CD4-positive, alpha-beta T cell treated with Interleukin-10 for 1 hour (primary cell): ENCODE results near the gene SLU7.

Experiments
- DNase-seq: peaks from one replicate; pipeline ENCODE4 v3.0.0-alpha.2; 2020

SLU7 gene

DNA sequence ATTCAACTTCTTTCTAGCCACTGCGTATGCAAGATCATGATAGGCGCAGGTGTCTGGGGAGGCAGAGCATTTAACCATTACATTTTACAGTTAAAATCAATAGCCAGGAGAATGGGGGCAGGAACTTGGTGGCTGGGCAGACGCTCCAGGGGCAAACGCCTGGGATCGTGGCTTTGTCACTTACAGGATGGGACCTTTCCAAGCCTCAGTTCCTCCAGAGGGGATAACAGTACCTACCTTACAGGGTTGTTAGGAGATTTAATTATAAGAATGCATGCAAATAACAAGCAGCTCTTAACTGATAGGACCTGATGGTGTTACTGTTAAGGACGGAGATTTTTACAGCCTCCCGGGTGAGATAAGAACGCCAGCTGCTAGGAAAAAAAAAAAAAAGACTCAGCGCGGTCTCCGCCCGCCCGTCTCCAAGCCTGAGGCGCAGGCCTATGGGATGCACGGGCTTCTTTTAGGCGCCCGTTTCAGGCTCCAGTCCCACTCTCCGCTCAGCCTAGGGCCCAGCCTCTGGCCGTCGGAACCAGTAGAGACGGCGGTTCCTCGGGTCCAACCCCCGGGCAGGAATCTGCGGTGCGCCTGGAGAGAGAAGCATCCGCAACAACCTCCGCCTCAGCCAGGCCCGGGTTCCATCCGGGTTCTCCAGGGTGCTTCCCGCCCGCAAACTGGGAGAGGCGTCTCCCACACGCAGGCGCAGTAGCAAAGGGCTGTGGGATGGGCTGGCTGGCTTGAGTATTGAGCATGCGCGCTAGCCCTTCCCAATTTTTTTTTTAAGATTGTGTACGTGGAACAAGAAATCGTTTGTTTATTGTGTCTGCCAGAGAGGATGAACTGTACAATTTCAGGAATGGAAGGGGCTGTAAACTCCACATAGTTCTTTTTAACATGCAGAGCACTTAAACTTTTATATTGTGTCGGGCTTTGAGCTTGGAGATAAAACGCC, 19.2 kb downstream of the SLU7 start, which contains the start of gene FAM200C:
TSS of gene FAM200C (minus strand) at position 653 of the 952 bp plus-strand sequence. CDS start 4,564 bp downstream, outside the sequence.
- peak; percentile 76 for DNase-seq

DNA sequence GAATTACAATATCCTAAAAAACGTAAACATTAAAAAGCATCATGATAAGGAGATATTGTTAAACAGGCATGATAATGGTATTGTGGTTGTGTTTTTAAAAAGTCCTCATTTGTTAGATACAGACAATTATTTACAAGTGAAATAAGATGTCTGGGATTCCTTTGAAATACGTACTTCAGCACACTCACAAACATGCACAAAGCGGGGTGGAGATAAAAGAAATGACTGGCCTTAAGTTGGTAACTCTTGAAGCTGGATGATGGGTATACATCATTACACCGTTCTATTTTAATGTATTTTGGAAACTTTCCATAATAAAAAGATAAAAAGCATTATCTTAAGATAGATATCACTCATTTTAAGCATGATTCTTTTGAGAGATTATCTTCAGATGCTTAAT, 20.1 kb downstream of the SLU7 start:
- no peak for DNase-seq

DNA sequence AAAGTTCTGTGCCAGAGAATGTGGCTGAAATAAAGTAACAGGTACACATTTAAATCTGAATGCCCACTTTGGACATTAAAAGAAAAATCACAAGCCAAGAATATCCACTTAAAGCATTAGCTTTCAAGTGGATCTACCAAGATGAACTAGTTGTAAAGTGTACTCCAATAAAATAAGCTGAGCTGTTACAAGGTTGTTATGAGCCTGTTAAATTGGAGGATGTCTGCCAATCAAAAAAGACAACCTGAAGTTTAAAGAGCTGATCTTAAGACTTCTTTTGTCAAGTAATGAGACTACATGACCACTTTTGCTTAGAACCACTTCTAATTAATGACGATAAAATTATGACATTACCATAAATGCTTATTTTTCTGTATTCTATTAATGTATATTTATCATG, 21.4 kb downstream of the SLU7 start:
- DNase-seq = no peak

DNA sequence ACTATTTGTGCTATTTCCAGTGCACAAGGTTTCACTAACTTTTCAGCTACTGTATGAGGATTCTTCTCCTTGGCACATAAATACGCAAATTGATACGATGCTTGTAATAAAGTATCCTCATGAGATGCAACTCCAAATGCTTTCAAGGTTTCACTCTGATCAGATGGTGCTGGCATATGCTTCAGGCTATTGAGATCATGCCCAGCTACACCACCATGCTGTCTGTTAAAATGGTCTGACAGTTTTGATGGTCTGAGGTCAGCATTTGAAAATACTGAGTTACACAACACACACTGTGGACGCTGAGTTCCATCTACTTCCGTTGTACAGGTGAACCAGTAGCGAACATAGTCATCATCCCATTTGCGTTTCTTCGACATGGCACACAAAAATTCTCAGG, 23.8 kb downstream of the SLU7 start:
- no peak for DNase-seq

- peak; percentile 23 for DNase-seq
Measured at GRCh38 chr5:160390787-160391696, 27.8 kb downstream of the SLU7 start.

- no peak for DNase-seq
Measured at GRCh38 chr5:160387445-160387844, 31.4 kb downstream of the SLU7 start.

DNA sequence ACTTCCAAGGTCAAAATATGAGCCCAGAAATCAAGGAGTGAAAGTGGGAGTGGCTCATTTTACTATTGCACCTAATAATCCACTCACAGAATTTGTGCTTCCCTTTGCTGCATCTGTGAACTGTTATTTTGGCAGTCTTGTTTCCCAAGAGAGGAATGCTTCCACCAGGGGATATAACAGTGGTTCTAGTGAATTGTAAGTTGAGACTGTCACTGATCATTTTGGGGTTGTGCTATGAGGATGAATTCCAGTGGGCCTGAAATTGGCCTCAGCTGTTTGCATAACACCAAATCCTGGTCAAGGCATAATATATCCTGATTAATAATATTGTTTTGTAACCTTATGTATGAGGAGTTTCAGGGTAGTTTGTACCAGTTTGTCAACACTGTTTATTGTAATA, 33.4 kb downstream of the SLU7 start:
- no peak for DNase-seq

DNA sequence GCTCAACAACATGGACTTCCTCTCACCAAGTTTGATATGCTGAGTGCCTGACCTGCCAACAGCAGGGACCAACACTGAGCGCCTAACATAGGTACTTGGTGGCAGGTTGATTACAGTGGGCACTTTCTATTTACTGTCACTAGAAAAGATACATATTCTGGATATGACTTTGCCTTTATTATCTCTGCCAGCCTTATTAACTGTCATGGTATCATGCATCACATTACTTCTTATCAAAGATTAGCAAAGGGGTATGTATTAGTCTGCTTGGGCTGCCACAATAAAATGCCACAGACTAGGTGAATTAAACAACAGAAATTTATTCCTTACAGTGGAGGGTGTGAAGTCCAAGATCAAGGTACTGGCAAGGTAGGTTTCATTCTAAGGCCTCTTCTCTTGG, 34.2 kb downstream of the SLU7 start:
- DNase-seq = no peak

- no peak for DNase-seq
Measured at GRCh38 chr5:160382346-160382745, 36.5 kb downstream of the SLU7 start.

DNA sequence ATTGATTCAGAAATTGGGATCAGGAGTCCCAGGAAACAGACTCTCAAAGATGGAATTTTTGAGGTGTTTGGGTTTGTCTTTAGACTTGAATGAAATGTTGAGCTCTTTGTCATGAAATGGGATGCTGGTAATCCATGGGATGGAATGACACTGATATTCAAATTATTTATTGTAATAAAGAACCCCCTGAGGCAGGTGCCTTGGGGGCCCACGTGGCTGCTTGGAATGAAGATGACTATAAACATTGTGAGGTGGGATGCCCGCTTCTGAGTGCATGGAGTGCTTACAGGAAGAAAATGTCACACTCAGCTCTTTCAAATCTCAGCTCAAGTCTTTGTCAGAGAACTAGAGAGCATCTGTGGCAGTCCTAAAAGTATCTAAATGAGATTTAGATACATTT, 38.8 kb downstream of the SLU7 start:
- no peak for DNase-seq

DNA sequence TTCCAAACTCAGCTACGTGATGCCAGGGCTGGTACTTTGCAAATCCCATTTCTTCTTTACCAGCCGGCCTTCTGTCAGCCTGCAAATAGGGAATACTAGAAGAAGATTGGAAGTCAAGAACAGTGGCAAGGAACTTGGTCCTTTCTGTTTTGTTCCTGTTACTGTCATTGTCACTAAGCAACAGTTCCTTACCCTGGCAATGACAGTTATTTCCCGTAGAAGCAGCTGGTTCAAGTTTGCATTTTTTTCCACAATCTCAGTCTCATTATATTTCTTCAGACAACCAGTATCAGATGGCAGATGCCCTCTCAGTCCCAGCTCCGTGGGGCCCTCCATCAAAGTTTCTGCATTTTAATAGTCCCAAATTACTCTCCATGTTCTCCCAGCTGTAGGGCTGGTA, 39.4 kb downstream of the SLU7 start:
- no peak for DNase-seq

- DNase-seq = no peak
Measured at GRCh38 chr5:160378330-160378729, 40.6 kb downstream of the SLU7 start.

DNA sequence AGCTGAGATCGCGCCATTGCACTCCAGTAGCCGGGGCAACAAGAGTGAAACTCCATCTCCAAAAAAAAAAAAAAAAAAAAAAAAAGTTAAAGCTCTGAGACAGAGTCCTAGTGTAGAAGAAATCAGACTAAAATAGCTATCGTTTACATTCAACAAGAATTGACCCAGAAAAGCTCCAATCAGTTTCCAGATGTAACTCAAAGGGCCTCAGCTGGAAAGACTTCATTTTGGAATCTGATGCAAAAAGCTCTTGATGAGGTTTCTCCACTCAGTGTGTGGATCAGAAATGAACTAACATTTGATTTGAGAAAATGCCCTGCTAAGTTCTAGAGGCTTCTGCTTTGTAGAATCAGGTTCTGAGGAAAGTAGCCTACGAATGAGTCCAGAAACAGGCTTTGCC, 41.2 kb downstream of the SLU7 start:
- DNase-seq = no peak

DNA sequence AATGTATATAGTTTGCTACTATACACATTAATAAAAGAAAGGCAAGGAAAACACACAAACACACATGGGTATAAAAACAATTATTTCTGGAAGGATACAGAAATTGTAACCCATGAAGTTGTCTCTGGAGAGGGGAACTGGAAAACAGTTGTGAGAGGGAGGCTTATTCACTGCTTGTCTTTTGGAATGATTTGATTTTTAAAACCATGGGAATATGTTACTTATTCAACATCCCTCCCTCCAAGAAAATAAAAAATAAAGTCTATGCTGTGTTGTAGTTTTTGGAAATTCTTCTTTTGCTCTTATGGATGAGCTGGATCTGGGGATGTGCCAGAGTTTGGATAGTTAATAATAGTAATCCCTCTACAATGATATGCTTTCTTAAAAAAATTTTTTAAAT, 42.5 kb downstream of the SLU7 start:
- no peak for DNase-seq

GRCh38 chr5:160375701-160376100, 43.2 kb downstream of the SLU7 start:
- DNase-seq = no peak

GRCh38 chr5:160375166-160375565, 43.7 kb downstream of the SLU7 start:
- DNase-seq = no peak

DNA sequence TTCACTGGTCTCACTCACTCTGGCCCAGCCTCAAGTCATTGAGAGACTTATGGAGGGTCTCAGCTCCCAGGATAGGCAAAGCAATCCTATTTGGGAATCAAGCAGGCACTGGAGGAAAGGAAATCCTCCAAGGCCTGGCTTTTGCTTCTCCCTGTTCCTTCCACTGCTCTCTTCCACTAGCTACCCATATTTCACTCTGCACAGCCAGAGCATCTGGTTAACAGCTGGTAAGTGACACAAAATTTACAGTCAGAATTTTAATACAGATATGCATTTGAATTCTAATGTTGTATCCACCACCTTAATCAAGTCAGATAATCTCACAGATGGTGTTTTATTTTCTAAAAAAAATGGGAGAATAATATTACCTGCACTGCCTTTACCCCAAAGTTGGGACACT, 47.6 kb downstream of the SLU7 start:
- DNase-seq = no peak

DNA sequence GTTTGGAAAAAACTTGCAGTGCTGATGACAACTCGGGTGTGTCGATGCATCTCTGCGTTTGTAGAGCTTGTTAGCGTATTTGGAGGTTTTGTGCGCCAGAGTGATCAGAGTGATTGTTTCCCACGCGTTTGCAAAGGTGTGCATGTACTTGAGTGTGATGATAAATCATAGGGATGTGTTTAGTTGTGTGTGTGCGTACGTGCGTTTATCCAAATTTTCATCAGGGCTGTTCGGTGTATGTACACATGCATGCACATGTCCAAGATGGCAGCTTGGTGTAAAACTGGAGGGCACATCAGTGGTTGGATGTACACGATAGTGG, 48.2 kb downstream of the SLU7 start:
- no peak for DNase-seq

DNA sequence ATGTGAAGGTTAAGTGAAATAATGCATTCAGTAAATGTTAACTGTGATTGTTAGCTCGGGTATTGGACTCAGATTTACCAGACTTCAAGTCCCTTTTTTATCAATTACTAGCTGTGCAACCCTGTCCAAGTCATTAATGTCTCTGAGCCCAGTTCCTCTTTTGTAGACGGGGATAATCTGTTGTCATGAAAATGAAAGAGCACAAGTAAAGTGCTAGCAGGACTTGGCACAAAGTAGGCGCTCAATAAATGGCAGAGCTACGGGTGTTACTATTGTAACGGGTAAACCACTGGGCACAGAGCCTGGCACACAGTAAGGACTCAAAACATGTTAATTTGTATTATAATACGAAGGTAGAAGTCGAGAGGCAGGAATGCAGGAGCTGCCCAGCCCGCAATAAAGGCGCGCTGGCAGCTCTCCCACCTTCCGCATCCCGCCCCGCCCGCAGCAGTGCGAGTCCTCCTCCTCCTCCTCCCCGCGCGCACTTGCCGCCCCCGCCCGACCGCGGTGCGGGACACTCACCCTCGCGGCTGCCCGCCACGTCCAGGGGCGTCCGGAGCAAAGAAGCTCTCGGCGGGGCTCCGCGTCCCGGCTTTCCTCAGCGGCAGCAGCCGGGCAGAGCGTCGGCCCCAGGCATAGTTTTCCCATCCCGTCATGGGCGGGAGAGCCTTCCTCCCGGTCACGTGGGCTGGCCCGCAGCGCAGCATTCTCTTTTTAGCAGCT, 48.7 kb downstream of the SLU7 start, which contains the start of gene C1QTNF2:
TSS of gene C1QTNF2 (minus strand) at position 637 of the 723 bp plus-strand sequence. CDS start 15,615 bp downstream, outside the sequence.
- DNase-seq = no peak

GRCh38 chr5:160367885-160368284, 51.0 kb downstream of the SLU7 start:
- DNase-seq = no peak

- no peak for DNase-seq
Measured at GRCh38 chr5:160367261-160367660, 51.6 kb downstream of the SLU7 start.

GRCh38 chr5:160366230-160366629, 52.7 kb downstream of the SLU7 start:
- DNase-seq = no peak
